ENCODE data around the gene GNAI1.

GNAI1 gene

GRCh38 chr7:80226629-80227028, 92.0 kb downstream of the GNAI1 start:
- no peaks in the 10 kb centered on the region for H4K20me1 ChIP-seq (ENCODE audit: insufficient read depth)
- H3K36me3 ChIP-seq (ENCODE audit: insufficient read depth), result no peaks in the 10 kb centered on the region
- H3K79me2 ChIP-seq (ENCODE audit: insufficient read depth, low read depth), result no peaks in the 10 kb centered on the region
- H3K27ac ChIP-seq, result no peak overlapping the region
- H3K4me3 ChIP-seq (IDR thresholded peaks at IDR 0.05; ENCODE audit: insufficient read depth, low read depth, low read length), result no peak overlapping the region
- no peak for TF ChIP-seq CTCF (conservative IDR thresholded peaks at IDR 0.05; ENCODE audit: low read depth, low read length)
- no peak overlapping the region for H2AFZ ChIP-seq (ENCODE audit: low read depth)
- no peak overlapping the region for H3K4me2 ChIP-seq
- H3K27me3 ChIP-seq (ENCODE audit: insufficient read depth, low read depth), result no peaks in the 10 kb centered on the region
- H3K9ac ChIP-seq, result no peak overlapping the region
- H3K4me1 ChIP-seq (ENCODE audit: low read depth, poor library complexity, severe bottlenecking), result no peaks in the 10 kb centered on the region

GRCh38 chr7:80230327-80230726, 95.7 kb downstream of the GNAI1 start:
- Histone ChIP-seq H4K20me1 (ENCODE audit: insufficient read depth) (no peaks in the 10 kb centered on the region), H3K79me2 (ENCODE audit: insufficient read depth, low read depth) (no peaks in the 10 kb centered on the region), H3K9ac (no peak overlapping the region), H2AFZ (ENCODE audit: low read depth) (no peak overlapping the region), H3K4me2 (no peak overlapping the region), H3K27ac (no peak overlapping the region), H3K4me1 (ENCODE audit: low read depth, poor library complexity, severe bottlenecking) (no peaks in the 10 kb centered on the region), H3K4me3 (IDR thresholded peaks at IDR 0.05; ENCODE audit: insufficient read depth, low read depth, low read length) (no peak overlapping the region), H3K36me3 (ENCODE audit: insufficient read depth) (no peaks in the 10 kb centered on the region), H3K27me3 (ENCODE audit: insufficient read depth, low read depth) (no peaks in the 10 kb centered on the region)
- no peak for TF ChIP-seq CTCF (conservative IDR thresholded peaks at IDR 0.05; ENCODE audit: low read depth, low read length)

- H4K20me1 ChIP-seq (ENCODE audit: insufficient read depth), result no peaks in the 10 kb centered on the region
- H3K4me3 ChIP-seq (IDR thresholded peaks at IDR 0.05; ENCODE audit: insufficient read depth, low read depth, low read length), result no peak overlapping the region
- no peak for TF ChIP-seq CTCF (conservative IDR thresholded peaks at IDR 0.05; ENCODE audit: low read depth, low read length)
- no peak overlapping the region for H3K9ac ChIP-seq
- H3K79me2 ChIP-seq (ENCODE audit: insufficient read depth, low read depth), result no peaks in the 10 kb centered on the region
- no peaks in the 10 kb centered on the region for H3K36me3 ChIP-seq (ENCODE audit: insufficient read depth)
- no peak overlapping the region for H2AFZ ChIP-seq (ENCODE audit: low read depth)
- no peak overlapping the region for H3K27ac ChIP-seq
- H3K4me1 ChIP-seq (ENCODE audit: low read depth, poor library complexity, severe bottlenecking), result no peaks in the 10 kb centered on the region
- H3K4me2 ChIP-seq, result no peak overlapping the region
- no peaks in the 10 kb centered on the region for H3K27me3 ChIP-seq (ENCODE audit: insufficient read depth, low read depth)
These were observed 97.1 kb downstream of the GNAI1 start for GRCh38 chr7:80231707-80232106.

GRCh38 chr7:80232979-80233724, 98.5 kb downstream of the GNAI1 start:
- Histone ChIP-seq H3K4me3 (IDR thresholded peaks at IDR 0.05; ENCODE audit: insufficient read depth, low read depth, low read length) (no peak overlapping the region), H3K27ac (no peak overlapping the region), H3K79me2 (ENCODE audit: insufficient read depth, low read depth) (no peaks in the 10 kb centered on the region), H3K4me1 (ENCODE audit: low read depth, poor library complexity, severe bottlenecking) (no peaks in the 10 kb centered on the region), H4K20me1 (ENCODE audit: insufficient read depth) (no peaks in the 10 kb centered on the region), H3K9ac (no peak overlapping the region), H3K36me3 (ENCODE audit: insufficient read depth) (no peaks in the 10 kb centered on the region), H3K4me2 (no peak overlapping the region), H2AFZ (ENCODE audit: low read depth) (no peak overlapping the region), H3K27me3 (ENCODE audit: insufficient read depth, low read depth) (no peaks in the 10 kb centered on the region)
- no peak for TF ChIP-seq CTCF (conservative IDR thresholded peaks at IDR 0.05; ENCODE audit: low read depth, low read length)
